WTC11 (cell line): Measurements from ENCODE around the gene CLVS2. TPM values are rescaled to one million over a fixed set of nuclear protein-coding genes. Genes with fewer than 3 reads are reported as not detected.

ENCODE experiments used
- ATAC-seq: fragments of 200-7000 bp; cut with Tn5 transposase; 2 replicates; pipeline ENCODE4 v1.10.0; 2021; ENCODE audit warnings: mild to moderate bottlenecking, moderate library complexity
- CTCF ChIA-PET: fragments of 300-600 bp; sonication (Branson Sonifier 250); formaldehyde crosslinking; loops from one replicate; lab custom pipeline; 2021; ENCODE audit warnings: antibody characterized with exemption; lab: Charles Lee
- POLR2A ChIA-PET: fragments of 350-600 bp; sonication (Branson Sonifier 250); formaldehyde crosslinking; loops from one replicate; lab custom pipeline; 2021; ENCODE audit warnings: antibody characterized with exemption; lab: Charles Lee
- DNase-seq: peaks from one replicate; pipeline ENCODE4 v3.0.0; 2021; ENCODE audit warnings: low spot score
- H3K27ac Mint-ChIP-seq: 2 replicates; pipeline ENCODE4 v1.8.0; 2021; ENCODE audit warnings: mixed read lengths
- H3K27me3 Mint-ChIP-seq: 2 replicates; pipeline ENCODE4 v1.8.0; 2021; ENCODE audit warnings: low read depth, mild to moderate bottlenecking, moderate library complexity, mixed read lengths
- H3K36me3 Mint-ChIP-seq: 2 replicates; pipeline ENCODE4 v1.8.0; 2021; ENCODE audit warnings: mixed read lengths
- H3K4me1 Mint-ChIP-seq: 2 replicates; pipeline ENCODE4 v1.8.0; 2022; ENCODE audit warnings: mixed read lengths
- H3K4me3 Mint-ChIP-seq: 2 replicates; pipeline ENCODE4 v1.8.0; 2021; ENCODE audit warnings: mild to moderate bottlenecking, moderate library complexity, mixed read lengths
- H3K9me3 Mint-ChIP-seq: 2 replicates; pipeline ENCODE4 v1.8.0; 2021; ENCODE audit warnings: mixed read lengths
- EMX1 ChIP-seq: fragments of 250-450 bp; sonication (Bioruptor Pico); IDR thresholded peaks from 2 replicates; pipeline ENCODE4 v1.8.0; 2021; ENCODE audit warnings: mild to moderate bottlenecking
- ESRRA ChIP-seq: sonication (generic); formaldehyde crosslinking; IDR thresholded peaks from 2 replicates; pipeline ENCODE4 v1.8.1; 2022; ENCODE audit warnings: mild to moderate bottlenecking, missing genetic modification reagents, borderline replicate concordance
- ETV6 ChIP-seq: sonication (generic); formaldehyde crosslinking; IDR thresholded peaks from 2 replicates; pipeline ENCODE4 v1.8.1; 2022; ENCODE audit warnings: mild to moderate bottlenecking, missing genetic modification reagents
- FOXP1 ChIP-seq: sonication (generic); formaldehyde crosslinking; IDR thresholded peaks from 2 replicates; pipeline ENCODE4 v1.8.0; 2022; ENCODE audit warnings: missing genetic modification reagents, mild to moderate bottlenecking, moderate library complexity, borderline replicate concordance
- GABPB1 ChIP-seq: sonication (generic); formaldehyde crosslinking; IDR thresholded peaks from 2 replicates; pipeline ENCODE4 v1.8.1; 2023; ENCODE audit warnings: mild to moderate bottlenecking, missing genetic modification reagents
- GRHL2 ChIP-seq: fragments of 250-450 bp; sonication (Bioruptor Pico); IDR thresholded peaks from 2 replicates; pipeline ENCODE4 v1.8.0; 2022; ENCODE audit warnings: mild to moderate bottlenecking, moderate library complexity; ENCODE audit not compliant: insufficient replicate concordance, severe bottlenecking
- GTF2I ChIP-seq: fragments of 250-450 bp; sonication (Bioruptor Pico); conservative IDR thresholded peaks from 2 replicates; pipeline ENCODE4 v1.4.0; 2021; ENCODE audit warnings: mild to moderate bottlenecking
- HMGA2 ChIP-seq: fragments of 250-450 bp; sonication (Bioruptor Pico); IDR thresholded peaks from 2 replicates; pipeline ENCODE4 v1.4.0; 2021; ENCODE audit warnings: mild to moderate bottlenecking, moderate library complexity
- JAZF1 ChIP-seq: fragments of 250-450 bp; sonication (Bioruptor Pico); IDR thresholded peaks from 2 replicates; pipeline ENCODE4 v1.9.0; 2021; ENCODE audit warnings: moderate library complexity, mild to moderate bottlenecking, inconsistent platforms
- MYBL2 ChIP-seq: sonication (generic); formaldehyde crosslinking; IDR thresholded peaks from 2 replicates; pipeline ENCODE4 v1.8.1; 2023; ENCODE audit warnings: mild to moderate bottlenecking, moderate library complexity, missing genetic modification reagents
- NFE2L1 ChIP-seq: sonication (generic); formaldehyde crosslinking; IDR thresholded peaks from 2 replicates; pipeline ENCODE4 v1.8.1; 2023; ENCODE audit warnings: missing genetic modification reagents
- NR2C2 ChIP-seq: sonication (generic); formaldehyde crosslinking; IDR thresholded peaks from 2 replicates; pipeline ENCODE4 v1.8.0; 2022; ENCODE audit warnings: mild to moderate bottlenecking, missing genetic modification reagents
- OVOL2 ChIP-seq: fragments of 250-450 bp; sonication (Bioruptor Pico); IDR thresholded peaks from 2 replicates; pipeline ENCODE4 v1.9.0; 2021; ENCODE audit warnings: mild to moderate bottlenecking, borderline replicate concordance
- TP53 ChIP-seq: sonication (generic); formaldehyde crosslinking; IDR thresholded peaks from 2 replicates; pipeline ENCODE4 v1.8.1; 2023; ENCODE audit warnings: mild to moderate bottlenecking, missing genetic modification reagents
- ZNF121 ChIP-seq: sonication (generic); formaldehyde crosslinking; IDR thresholded peaks from 2 replicates; pipeline ENCODE4 v1.8.0; 2023; ENCODE audit warnings: missing genetic modification reagents
- total RNA-seq: library from RNA; stranded (reverse); gene quantifications from 3 replicates; pipeline ENCODE4 v1.2.3, GENCODE V29; 2021
- TF ChIP-seq, protein P1 (sequence below): fragments of 250-450 bp; sonication (Bioruptor Pico); IDR thresholded peaks from 2 replicates; pipeline ENCODE4 v1.9.0; 2021; ENCODE audit warnings: mild to moderate bottlenecking, borderline replicate concordance
- TF ChIP-seq, protein P2 (sequence below): sonication (generic); formaldehyde crosslinking; IDR thresholded peaks from 2 replicates; pipeline ENCODE4 v1.8.1; 2023; ENCODE audit warnings: mild to moderate bottlenecking, missing genetic modification reagents

The CLVS2 gene
- total RNA-seq, 1 experiment from 2014 or later, result 0.90 TPM

DNA sequence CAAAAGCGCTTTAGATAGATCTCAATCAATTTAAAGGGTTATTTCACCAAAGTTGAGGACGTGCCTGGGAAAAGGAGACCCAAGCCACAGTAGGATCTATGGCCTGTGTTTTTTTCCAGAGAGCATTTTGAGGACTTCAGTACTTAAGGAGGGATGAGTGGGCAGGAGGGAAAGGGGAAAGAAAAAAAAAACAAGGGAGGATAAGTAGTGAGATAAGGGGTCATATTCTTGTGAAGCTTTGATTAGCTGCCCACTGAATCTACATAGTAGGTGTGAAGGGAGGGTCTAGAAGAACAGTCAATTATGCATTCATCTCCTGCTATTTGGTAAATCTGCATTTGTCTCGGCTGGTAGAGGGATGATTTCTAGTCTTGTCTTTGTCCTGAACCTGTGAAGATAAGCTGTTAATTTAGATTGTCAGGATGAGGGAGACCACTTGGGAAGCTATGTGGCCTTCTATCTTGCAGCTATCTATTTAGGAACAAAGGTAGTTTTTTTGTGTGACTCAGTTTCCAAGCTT is 48.4 kb downstream of the CLVS2 start (continued):
- TF ChIP-seq, protein P1, sequence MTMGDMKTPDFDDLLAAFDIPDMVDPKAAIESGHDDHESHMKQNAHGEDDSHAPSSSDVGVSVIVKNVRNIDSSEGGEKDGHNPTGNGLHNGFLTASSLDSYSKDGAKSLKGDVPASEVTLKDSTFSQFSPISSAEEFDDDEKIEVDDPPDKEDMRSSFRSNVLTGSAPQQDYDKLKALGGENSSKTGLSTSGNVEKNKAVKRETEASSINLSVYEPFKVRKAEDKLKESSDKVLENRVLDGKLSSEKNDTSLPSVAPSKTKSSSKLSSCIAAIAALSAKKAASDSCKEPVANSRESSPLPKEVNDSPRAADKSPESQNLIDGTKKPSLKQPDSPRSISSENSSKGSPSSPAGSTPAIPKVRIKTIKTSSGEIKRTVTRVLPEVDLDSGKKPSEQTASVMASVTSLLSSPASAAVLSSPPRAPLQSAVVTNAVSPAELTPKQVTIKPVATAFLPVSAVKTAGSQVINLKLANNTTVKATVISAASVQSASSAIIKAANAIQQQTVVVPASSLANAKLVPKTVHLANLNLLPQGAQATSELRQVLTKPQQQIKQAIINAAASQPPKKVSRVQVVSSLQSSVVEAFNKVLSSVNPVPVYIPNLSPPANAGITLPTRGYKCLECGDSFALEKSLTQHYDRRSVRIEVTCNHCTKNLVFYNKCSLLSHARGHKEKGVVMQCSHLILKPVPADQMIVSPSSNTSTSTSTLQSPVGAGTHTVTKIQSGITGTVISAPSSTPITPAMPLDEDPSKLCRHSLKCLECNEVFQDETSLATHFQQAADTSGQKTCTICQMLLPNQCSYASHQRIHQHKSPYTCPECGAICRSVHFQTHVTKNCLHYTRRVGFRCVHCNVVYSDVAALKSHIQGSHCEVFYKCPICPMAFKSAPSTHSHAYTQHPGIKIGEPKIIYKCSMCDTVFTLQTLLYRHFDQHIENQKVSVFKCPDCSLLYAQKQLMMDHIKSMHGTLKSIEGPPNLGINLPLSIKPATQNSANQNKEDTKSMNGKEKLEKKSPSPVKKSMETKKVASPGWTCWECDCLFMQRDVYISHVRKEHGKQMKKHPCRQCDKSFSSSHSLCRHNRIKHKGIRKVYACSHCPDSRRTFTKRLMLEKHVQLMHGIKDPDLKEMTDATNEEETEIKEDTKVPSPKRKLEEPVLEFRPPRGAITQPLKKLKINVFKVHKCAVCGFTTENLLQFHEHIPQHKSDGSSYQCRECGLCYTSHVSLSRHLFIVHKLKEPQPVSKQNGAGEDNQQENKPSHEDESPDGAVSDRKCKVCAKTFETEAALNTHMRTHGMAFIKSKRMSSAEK (CRISPR knock-in tag), result no peak
- TF ChIP-seq FOXP1, result no peak

GRCh38 chr6:123053602-123054225 is 57.7 kb downstream of the CLVS2 start:
- ChIA-PET POLR2A (no interaction called here), CTCF (no interaction called here)
- ATAC-seq (no peak), DNase-seq (no peak)
- H3K9me3 Mint-ChIP-seq, result no peaks in the 10 kb centered on the region
- no peaks in the 10 kb centered on the region for H3K36me3 Mint-ChIP-seq
- H3K4me1 Mint-ChIP-seq, result no peaks in the 10 kb centered on the region
- H3K27ac Mint-ChIP-seq, result no peak overlapping the region
- no peaks in the 10 kb centered on the region; the same call in 1 of the 2 replicates for H3K27me3 Mint-ChIP-seq
- no peak overlapping the region for H3K4me3 Mint-ChIP-seq
- TF ChIP-seq TP53 (no peak), HMGA2 (CRISPR knock-in tag) (no peak), GTF2I (CRISPR knock-in tag) (no peak), ESRRA (CRISPR knock-in tag) (no peak), GABPB1 (CRISPR knock-in tag) (no peak), NFE2L1 (CRISPR knock-in tag) (no peak), ETV6 (CRISPR knock-in tag) (no peak), OVOL2 (no peak), MYBL2 (no peak), NR2C2 (CRISPR knock-in tag) (no peak), ZNF121 (no peak), GRHL2 (no peak), EMX1 (CRISPR knock-in tag) (no peak), JAZF1 (CRISPR knock-in tag) (no peak)
- TF ChIP-seq, protein P1 (CRISPR knock-in tag), result no peak
- TF ChIP-seq, protein P2, sequence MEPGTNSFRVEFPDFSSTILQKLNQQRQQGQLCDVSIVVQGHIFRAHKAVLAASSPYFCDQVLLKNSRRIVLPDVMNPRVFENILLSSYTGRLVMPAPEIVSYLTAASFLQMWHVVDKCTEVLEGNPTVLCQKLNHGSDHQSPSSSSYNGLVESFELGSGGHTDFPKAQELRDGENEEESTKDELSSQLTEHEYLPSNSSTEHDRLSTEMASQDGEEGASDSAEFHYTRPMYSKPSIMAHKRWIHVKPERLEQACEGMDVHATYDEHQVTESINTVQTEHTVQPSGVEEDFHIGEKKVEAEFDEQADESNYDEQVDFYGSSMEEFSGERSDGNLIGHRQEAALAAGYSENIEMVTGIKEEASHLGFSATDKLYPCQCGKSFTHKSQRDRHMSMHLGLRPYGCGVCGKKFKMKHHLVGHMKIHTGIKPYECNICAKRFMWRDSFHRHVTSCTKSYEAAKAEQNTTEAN, result no peak
